GM23338 (cell line): ENCODE data around the gene PRR19.

Source experiments
- POLR2AphosphoS5 ChIP-seq: IDR thresholded peaks from 2 replicates; pipeline ENCODE4 v1.6.1; 2016; ENCODE audit warnings: antibody characterized with exemption, low read depth
- TF ChIP-seq, protein P1 (sequence below), 2 experiments: fragments of 200-600 bp in 1 of 2; sonication (generic) in 1 of 2; conservative IDR thresholded peaks; 2 replicates each; pipeline versions ENCODE4 v1.5.1 to v1.6.1; 2016 to 2017; ENCODE audit warnings: antibody characterized with exemption in 2 of 2, low read depth in 2 of 2, mild to moderate bottlenecking in 2 of 2, moderate library complexity in 1 of 2

DNA sequence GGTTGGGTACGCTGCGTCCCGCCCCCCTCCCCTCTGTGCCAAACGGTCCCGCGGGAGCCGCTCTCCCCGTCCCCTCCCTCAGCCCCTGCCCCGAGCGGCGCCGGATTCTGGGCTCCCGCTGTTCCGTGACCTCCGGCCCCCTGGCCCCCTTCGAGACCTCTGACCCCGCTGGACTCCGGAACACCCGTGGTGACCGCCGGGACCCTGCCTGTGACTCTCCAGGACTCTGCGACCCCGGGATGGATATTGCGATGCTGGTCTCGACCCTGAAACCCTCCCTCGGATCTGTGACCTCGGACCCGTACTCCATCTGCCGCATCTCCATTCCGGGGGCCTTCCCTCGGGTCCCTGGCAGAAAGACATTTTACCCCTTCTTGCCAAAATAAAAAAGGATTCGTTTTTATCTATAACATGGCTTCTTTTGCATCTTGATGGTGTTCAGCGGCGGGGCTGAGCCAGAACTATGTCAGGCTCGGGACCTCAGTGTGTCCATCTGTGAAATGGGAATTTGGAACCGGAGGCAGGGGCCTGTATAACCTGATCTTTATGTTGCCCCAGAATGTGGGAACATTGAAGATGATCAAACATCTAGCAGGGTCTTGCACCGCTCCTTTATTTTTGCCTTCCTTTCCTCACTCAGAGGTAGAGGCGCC, 22.8 kb downstream of the PRR19 start:
- TF ChIP-seq, protein P1, sequence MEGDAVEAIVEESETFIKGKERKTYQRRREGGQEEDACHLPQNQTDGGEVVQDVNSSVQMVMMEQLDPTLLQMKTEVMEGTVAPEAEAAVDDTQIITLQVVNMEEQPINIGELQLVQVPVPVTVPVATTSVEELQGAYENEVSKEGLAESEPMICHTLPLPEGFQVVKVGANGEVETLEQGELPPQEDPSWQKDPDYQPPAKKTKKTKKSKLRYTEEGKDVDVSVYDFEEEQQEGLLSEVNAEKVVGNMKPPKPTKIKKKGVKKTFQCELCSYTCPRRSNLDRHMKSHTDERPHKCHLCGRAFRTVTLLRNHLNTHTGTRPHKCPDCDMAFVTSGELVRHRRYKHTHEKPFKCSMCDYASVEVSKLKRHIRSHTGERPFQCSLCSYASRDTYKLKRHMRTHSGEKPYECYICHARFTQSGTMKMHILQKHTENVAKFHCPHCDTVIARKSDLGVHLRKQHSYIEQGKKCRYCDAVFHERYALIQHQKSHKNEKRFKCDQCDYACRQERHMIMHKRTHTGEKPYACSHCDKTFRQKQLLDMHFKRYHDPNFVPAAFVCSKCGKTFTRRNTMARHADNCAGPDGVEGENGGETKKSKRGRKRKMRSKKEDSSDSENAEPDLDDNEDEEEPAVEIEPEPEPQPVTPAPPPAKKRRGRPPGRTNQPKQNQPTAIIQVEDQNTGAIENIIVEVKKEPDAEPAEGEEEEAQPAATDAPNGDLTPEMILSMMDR (conservative IDR thresholded peaks at IDR 0.05; ENCODE audit: low read depth in 2 of 2), result peak in 1 of 2 experiments; percentile 88; a peak in 2 of 4 replicates
- no peak for TF ChIP-seq POLR2AphosphoS5
